SU-DHL-6 (cell line): ENCODE data around the gene SNX3.

Experiments
- H2AFZ ChIP-seq: fragments of 200-600 bp; sonication (generic); 2 replicates; pipeline ENCODE4 v1.6.1; 2014; ENCODE audit warnings: low read depth, mild to moderate bottlenecking, moderate library complexity, mixed read lengths, antibody characterized with exemption, low read length; ENCODE audit not compliant: severe bottlenecking
- H3F3A ChIP-seq: fragments of 200-600 bp; shearing (Covaris generic); 2 replicates; pipeline ENCODE4 v1.6.0; 2016; ENCODE audit warnings: antibody characterized with exemption, mild to moderate bottlenecking; ENCODE audit not compliant: insufficient read depth
- H3K27ac ChIP-seq: fragments of 200-600 bp; sonication (generic); 2 replicates; pipeline ENCODE4 v1.5.1; 2016; ENCODE audit warnings: low read depth, mild to moderate bottlenecking, low read length, moderate library complexity, mixed read lengths
- H3K27me3 ChIP-seq: fragments of 200-600 bp; sonication (generic), shearing (Covaris generic); 2 replicates; pipeline ENCODE4 v1.6.0; 2014; ENCODE audit warnings: mild to moderate bottlenecking, low read length
- H3K36me3 ChIP-seq: fragments of 200-600 bp; sonication (generic); 2 replicates; pipeline ENCODE4 v1.6.1; 2014; ENCODE audit warnings: mild to moderate bottlenecking, low read length, mixed read lengths
- H3K4me2 ChIP-seq: fragments of 300-600, 200-600 bp; shearing (Covaris generic), sonication (generic); 2 replicates; pipeline ENCODE4 v1.6.0; 2014; ENCODE audit warnings: low read length, low read depth, mild to moderate bottlenecking; ENCODE audit not compliant: poor library complexity, severe bottlenecking
- H3K4me3 ChIP-seq: fragments of 200-600 bp; sonication (generic); 2 replicates; pipeline ENCODE4 v1.5.1; 2014; ENCODE audit warnings: antibody characterized with exemption, low read length, mild to moderate bottlenecking, mixed read lengths; ENCODE audit not compliant: insufficient read depth, poor library complexity, severe bottlenecking
- H3K79me2 ChIP-seq: fragments of 200-600 bp; sonication (generic); 2 replicates; pipeline ENCODE4 v1.6.1; 2014; ENCODE audit warnings: mild to moderate bottlenecking, low read length, moderate library complexity; ENCODE audit not compliant: insufficient read depth
- H3K9ac ChIP-seq: fragments of 200-600 bp; sonication (generic); 2 replicates; pipeline ENCODE4 v1.7.0; 2014; ENCODE audit warnings: mild to moderate bottlenecking, low read length
- H3K9me2 ChIP-seq: fragments of 200-600 bp; sonication (generic); replicated peaks from 2 replicates; pipeline ENCODE4 v1.6.1; 2014; ENCODE audit warnings: low read length; ENCODE audit not compliant: insufficient read depth
- H3K9me3 ChIP-seq: fragments of 200-600 bp; sonication (generic); 2 replicates; pipeline ENCODE4 v1.6.1; 2014; ENCODE audit warnings: low read length, mixed read lengths; ENCODE audit not compliant: insufficient read depth
- H4K20me1 ChIP-seq: fragments of 200-600 bp; sonication (generic); 2 replicates; pipeline ENCODE4 v1.6.1; 2014; ENCODE audit warnings: low read depth, mild to moderate bottlenecking, antibody characterized with exemption, low read length, moderate library complexity, mixed read lengths
- EZH2phosphoT487 ChIP-seq: fragments of 200-600 bp; sonication (generic), shearing (Covaris generic); conservative IDR thresholded peaks from 2 replicates; pipeline ENCODE4 v1.6.1; 2018; ENCODE audit warnings: mild to moderate bottlenecking, antibody characterized with exemption, low read length, moderate library complexity, mixed read lengths
- TF ChIP-seq, protein P1 (sequence below): fragments of 200-600 bp; sonication (generic); IDR thresholded peaks from one replicate; pipeline ENCODE4 v1.5.1; 2017; ENCODE audit warnings: antibody characterized with exemption, mild to moderate bottlenecking, low read length, moderate library complexity; ENCODE audit not compliant: insufficient read depth, poor library complexity, severe bottlenecking

Gene SNX3

DNA sequence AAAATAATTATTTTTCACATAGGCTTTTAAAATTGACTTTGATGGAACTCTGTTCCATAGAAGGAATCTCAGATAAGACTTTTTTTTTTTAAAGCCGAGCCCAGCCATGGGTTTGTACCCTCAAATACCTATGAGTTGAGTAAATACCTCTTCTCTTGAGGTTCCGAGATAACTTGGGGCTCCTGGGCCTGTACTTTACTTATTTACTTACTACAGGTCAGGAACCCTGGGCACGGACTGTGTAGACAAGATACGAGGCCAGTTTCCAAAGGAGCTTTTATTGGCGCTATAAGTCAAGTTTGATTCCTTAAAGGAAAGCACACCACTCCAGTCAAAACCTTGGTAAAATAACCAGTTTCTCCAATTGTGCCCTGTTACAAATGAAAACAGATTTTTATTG, 41.5 kb upstream of the SNX3 start:
- H3K4me2 ChIP-seq, result no peak overlapping the region
- no peaks in the 10 kb centered on the region for H3K79me2 ChIP-seq
- no peaks in the 10 kb centered on the region for H4K20me1 ChIP-seq
- H3K9me3 ChIP-seq, result no peaks in the 10 kb centered on the region
- H3K36me3 ChIP-seq, result no peaks in the 10 kb centered on the region
- TF ChIP-seq EZH2phosphoT487, result no peak
- TF ChIP-seq, protein P1, sequence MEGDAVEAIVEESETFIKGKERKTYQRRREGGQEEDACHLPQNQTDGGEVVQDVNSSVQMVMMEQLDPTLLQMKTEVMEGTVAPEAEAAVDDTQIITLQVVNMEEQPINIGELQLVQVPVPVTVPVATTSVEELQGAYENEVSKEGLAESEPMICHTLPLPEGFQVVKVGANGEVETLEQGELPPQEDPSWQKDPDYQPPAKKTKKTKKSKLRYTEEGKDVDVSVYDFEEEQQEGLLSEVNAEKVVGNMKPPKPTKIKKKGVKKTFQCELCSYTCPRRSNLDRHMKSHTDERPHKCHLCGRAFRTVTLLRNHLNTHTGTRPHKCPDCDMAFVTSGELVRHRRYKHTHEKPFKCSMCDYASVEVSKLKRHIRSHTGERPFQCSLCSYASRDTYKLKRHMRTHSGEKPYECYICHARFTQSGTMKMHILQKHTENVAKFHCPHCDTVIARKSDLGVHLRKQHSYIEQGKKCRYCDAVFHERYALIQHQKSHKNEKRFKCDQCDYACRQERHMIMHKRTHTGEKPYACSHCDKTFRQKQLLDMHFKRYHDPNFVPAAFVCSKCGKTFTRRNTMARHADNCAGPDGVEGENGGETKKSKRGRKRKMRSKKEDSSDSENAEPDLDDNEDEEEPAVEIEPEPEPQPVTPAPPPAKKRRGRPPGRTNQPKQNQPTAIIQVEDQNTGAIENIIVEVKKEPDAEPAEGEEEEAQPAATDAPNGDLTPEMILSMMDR, result no peak
- no peak overlapping the region for H3K27ac ChIP-seq
- H3K27me3 ChIP-seq, result no peaks in the 10 kb centered on the region
- H3F3A ChIP-seq, result no peaks in the 10 kb centered on the region
- no peak overlapping the region for H3K9ac ChIP-seq
- H3K9me2 ChIP-seq, result no peaks in the 10 kb centered on the region
- no peak overlapping the region for H3K4me3 ChIP-seq
- H2AFZ ChIP-seq, result no peak overlapping the region

DNA sequence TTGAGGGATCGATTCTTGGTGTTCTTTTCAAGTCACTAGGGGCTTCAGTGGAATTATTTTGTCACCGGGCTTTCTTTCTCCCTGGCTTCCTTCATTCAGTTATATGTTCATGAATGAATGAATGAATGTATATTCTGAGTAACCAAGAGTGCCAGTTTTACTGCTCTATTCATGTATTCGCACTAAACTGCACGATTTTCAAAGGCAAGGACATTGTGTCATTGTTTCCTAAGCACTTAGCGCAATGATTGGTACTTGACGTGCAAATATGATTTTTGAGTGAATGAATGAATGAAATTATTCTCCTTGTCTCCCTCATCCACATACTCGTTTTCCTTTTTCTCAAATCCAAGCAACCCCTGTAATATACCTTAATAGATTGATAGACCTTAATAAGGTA, 34.8 kb upstream of the SNX3 start:
- Histone ChIP-seq H3K27me3 (no peaks in the 10 kb centered on the region), H3K4me3 (peak overlapping the region; percentile 82), H3K79me2 (peaks cover 3% of the 10 kb centered on the region; the same call in 1 of the 2 replicates), H3F3A (peaks cover 14% of the 10 kb centered on the region; the same call in 1 of the 2 replicates), H3K27ac (no peak overlapping the region), H3K9ac (peak overlapping the region; percentile 89), H3K4me2 (peak overlapping the region; percentile 72), H3K36me3 (no peaks in the 10 kb centered on the region), H3K9me2 (no peaks in the 10 kb centered on the region), H3K9me3 (no peaks in the 10 kb centered on the region), H2AFZ (peak overlapping the region; percentile 98), H4K20me1 (no peaks in the 10 kb centered on the region)
- TF ChIP-seq EZH2phosphoT487, result no peak
- TF ChIP-seq, protein P1, result no peak

DNA sequence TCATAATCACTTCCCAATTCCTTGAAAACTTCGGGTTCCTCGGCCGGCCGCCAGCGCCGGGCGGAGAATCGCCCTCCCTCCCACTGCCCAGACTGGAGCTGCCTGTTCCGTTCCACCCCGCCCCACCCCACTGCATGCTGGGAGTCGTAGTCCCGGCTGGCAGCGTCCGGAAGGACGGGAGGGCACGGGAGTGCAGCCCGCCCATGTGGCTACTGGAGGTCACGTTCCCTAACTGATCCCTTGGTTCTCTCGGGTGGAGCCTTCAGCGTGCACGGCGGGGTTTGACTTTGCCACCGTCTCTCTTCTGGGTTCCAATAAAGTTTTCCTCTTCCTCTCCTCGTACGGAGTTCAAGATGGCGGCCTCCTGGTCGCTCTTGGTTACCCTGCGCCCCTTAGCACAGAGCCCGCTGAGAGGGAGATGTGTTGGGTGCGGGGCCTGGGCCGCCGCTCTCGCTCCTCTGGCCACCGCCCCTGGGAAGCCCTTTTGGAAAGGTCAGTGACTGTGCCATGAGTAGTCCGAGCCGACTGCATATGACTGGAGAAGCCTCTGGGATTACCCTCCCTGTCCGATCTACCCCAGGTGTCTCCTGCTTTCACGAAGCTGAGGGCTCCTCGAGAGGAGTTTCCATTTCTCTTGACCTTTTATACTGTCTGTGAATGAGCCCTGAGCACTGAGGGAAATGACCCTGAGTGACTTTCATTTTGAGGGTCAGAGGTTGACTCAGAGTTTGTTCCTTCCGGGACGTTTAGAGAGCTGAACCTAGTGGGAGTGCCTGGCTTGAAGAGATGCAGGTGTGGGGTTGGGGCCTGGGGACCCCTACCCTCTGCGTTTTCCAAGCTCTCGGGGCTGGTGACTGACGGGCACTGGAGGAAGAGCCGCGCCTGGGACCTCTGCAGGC, 34.1 kb upstream of the SNX3 start, which contains the start of gene AFG1L:
Gene AFG1L (plus strand): TSS at position 328 of the 899 bp plus-strand sequence. CDS start 26 bp downstream, at position 354.
- no peaks in the 10 kb centered on the region for H3K9me3 ChIP-seq
- no peaks in the 10 kb centered on the region for H3K9me2 ChIP-seq
- peak within 1 kb of the TSS; percentile 70 for H3K27ac ChIP-seq
- H3K79me2 ChIP-seq, result peaks cover 3% of the 10 kb centered on the region; the same call in 1 of the 2 replicates
- H4K20me1 ChIP-seq, result no peaks in the 10 kb centered on the region
- H3K4me2 ChIP-seq, result peak within 1 kb of the TSS; percentile 72
- peak within 1 kb of the TSS; percentile 82 for H3K4me3 ChIP-seq
- H2AFZ ChIP-seq, result peak within 1 kb of the TSS; percentile 98
- H3K27me3 ChIP-seq, result no peaks in the 10 kb centered on the region
- H3K9ac ChIP-seq, result peak within 1 kb of the TSS; percentile 89
- peaks cover 14% of the 10 kb centered on the region; the same call in 1 of the 2 replicates for H3F3A ChIP-seq
- TF ChIP-seq, protein P1, result no peak
- no peak for TF ChIP-seq EZH2phosphoT487
- H3K36me3 ChIP-seq, result no peaks in the 10 kb centered on the region
